WERI-Rb-1 (cell line): ENCODE results near the gene TNIK.

Experiments
- DNase-seq: peaks from one replicate; pipeline ENCODE4 v3.0.0-alpha.2; 2020
- H3K27ac ChIP-seq: fragments of 250-450 bp; sonication (Bioruptor Pico); 2 replicates; pipeline ENCODE4 v1.5.1; 2020; ENCODE audit warnings: mild to moderate bottlenecking, moderate library complexity
- H3K27me3 ChIP-seq: fragments of 250-450 bp; sonication (Bioruptor Pico); 2 replicates; pipeline ENCODE4 v1.5.1; 2021; ENCODE audit warnings: mild to moderate bottlenecking, low read depth, moderate library complexity; ENCODE audit not compliant: insufficient read depth, severe bottlenecking
- H3K36me3 ChIP-seq: fragments of 250-450 bp; sonication (Bioruptor Pico); 2 replicates; pipeline ENCODE4 v1.5.1; 2020; ENCODE audit warnings: mild to moderate bottlenecking, moderate library complexity
- H3K4me3 ChIP-seq: 2 replicates; pipeline ENCODE4 v1.5.1; 2011; ENCODE audit warnings: low read depth, mild to moderate bottlenecking, control low read depth, low read length
- H3K9me3 ChIP-seq: fragments of 250-450 bp; sonication (Bioruptor Pico); 2 replicates; pipeline ENCODE4 v1.5.1; 2021; ENCODE audit warnings: mild to moderate bottlenecking, moderate library complexity; ENCODE audit not compliant: severe bottlenecking
- CTCF ChIP-seq: IDR thresholded peaks from 2 replicates; pipeline ENCODE4 v1.5.1; 2011; ENCODE audit warnings: low read depth, mild to moderate bottlenecking, control low read depth, inconsistent platforms, low read length

Gene TNIK

DNA sequence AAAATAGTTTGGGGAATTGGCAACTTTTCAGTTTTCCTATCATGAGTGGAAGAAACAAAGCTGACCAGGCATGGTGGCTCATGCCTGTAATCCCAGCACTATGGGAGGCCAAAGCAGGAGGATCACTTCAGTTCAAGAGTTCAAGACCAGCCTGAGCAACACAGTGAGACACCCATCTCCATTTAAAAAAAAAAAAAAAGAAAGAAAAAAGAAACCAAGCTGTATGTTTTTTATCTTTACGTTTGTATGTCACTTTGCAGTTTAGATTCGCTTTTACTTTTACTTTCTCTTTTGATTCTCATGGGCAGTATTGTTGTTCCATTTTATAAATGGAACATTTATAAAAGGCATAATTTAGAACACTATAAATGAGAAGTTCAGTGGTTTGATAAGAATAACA, 31.2 kb upstream of the TNIK start:
- H3K27ac ChIP-seq: no peak overlapping the region
- no peak for DNase-seq
- no peaks in the 10 kb centered on the region for H3K9me3 ChIP-seq
- no peaks in the 10 kb centered on the region for H3K36me3 ChIP-seq
- no peak for TF ChIP-seq CTCF
- no peak overlapping the region for H3K4me3 ChIP-seq
- no peaks in the 10 kb centered on the region for H3K27me3 ChIP-seq

DNA sequence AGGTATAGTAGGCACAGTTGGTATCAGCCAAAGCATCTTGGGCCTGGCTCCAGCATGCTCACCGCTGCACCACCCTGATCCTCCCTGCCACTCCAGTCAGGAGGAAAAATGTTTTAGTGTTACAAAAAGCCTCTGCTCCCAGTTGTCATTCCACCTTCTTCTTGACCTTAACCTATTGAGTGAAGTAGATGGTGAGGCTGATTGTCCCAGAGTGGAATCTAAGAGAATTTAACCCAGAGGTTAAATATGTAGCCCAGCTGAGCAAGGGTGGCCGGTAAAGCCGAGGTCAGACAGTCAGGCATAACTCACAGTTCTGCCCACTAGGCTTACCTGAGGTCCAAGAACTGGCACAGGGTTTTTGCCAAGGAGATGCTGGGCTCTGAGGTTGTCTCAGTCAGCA, 30.7 kb upstream of the TNIK start:
- H3K27me3 ChIP-seq: no peaks in the 10 kb centered on the region
- H3K9me3 ChIP-seq: no peaks in the 10 kb centered on the region
- DNase-seq: no peak
- no peaks in the 10 kb centered on the region for H3K36me3 ChIP-seq
- no peak for TF ChIP-seq CTCF
- H3K27ac ChIP-seq: no peak overlapping the region
- no peak overlapping the region for H3K4me3 ChIP-seq

GRCh38 chr3:171489348-171489747, 29.1 kb upstream of the TNIK start:
- no peaks in the 10 kb centered on the region for H3K9me3 ChIP-seq
- H3K27ac ChIP-seq: no peak overlapping the region
- H3K4me3 ChIP-seq: no peak overlapping the region
- DNase-seq: no peak
- no peaks in the 10 kb centered on the region for H3K36me3 ChIP-seq
- no peak for TF ChIP-seq CTCF
- no peaks in the 10 kb centered on the region for H3K27me3 ChIP-seq

DNA sequence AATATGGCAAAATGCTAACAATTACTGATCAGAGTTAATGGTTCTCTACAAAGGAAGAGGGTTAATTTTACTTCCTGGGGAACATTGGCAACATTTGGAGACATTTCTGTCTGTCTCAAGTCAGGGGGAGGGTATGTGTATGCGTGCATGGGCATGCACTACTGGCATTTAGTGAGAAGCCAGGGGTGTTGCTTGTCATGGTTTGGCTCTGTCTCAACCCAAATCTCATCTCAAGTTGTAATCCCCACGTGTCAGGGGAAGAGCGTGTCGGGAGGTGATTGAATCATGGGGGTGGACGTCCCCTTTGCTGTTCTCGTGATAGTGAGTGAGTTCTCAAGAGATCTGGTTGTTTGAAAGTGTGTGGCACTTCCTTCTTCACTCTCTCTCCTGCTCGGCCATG, 28.3 kb upstream of the TNIK start:
- H3K4me3 ChIP-seq: no peak overlapping the region
- DNase-seq: no peak
- no peaks in the 10 kb centered on the region for H3K36me3 ChIP-seq
- no peaks in the 10 kb centered on the region for H3K27me3 ChIP-seq
- TF ChIP-seq CTCF: no peak
- no peak overlapping the region for H3K27ac ChIP-seq
- no peaks in the 10 kb centered on the region for H3K9me3 ChIP-seq

DNA sequence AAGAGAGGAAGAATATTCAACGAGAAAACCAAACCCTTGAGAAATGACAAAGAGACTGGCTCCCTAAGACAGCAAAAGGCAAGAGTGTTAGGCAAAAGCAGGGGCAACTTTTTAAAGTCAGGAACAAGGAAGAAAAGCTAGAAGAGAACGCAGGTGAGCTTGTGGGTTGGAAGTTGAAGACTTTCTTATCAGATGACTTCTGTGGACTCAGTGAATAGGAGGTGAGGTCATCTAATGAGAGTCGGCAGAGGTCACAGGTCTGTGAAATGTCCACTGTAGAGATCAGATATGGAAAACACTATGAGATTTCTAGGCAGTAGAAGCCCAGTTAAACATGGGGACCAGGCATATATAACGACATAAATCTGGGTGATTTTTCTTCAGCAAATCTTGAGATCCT, 27.2 kb upstream of the TNIK start:
- Histone ChIP-seq H3K9me3 (no peaks in the 10 kb centered on the region), H3K36me3 (no peaks in the 10 kb centered on the region), H3K4me3 (no peak overlapping the region), H3K27ac (no peak overlapping the region), H3K27me3 (no peaks in the 10 kb centered on the region)
- no peak for TF ChIP-seq CTCF
- no peak for DNase-seq

DNA sequence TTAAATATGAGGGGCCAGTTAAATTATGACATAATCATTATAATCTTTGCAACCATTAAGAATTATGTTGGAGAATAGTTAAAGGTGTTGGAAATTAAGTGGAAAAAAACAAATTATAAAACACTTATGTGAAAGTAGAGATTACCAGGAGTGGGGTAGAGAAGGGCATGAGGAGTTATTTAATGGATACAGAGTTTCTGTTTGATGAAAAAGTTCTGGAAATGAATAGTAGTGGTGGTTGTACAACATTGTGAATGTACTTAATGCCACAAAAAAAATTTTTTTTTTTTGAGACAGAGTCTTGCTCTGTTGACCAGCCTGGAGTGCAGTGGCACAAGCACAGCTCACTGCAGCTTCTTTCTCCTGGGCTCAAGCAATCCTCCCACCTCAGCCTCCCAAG, 25.1 kb upstream of the TNIK start:
- Histone ChIP-seq H3K4me3 (no peak overlapping the region), H3K27ac (no peak overlapping the region), H3K27me3 (no peaks in the 10 kb centered on the region), H3K36me3 (no peaks in the 10 kb centered on the region), H3K9me3 (no peaks in the 10 kb centered on the region)
- TF ChIP-seq CTCF: no peak
- no peak for DNase-seq
